GM10248 (cell line): ENCODE measurements around the gene OLFML1.
A peak's percentile ranks its signal among the peaks of the same experiment; 100 is the strongest.

Source experiments
- CTCF ChIA-PET: fragments of 300-600 bp; sonication (Branson Sonifier 250); formaldehyde crosslinking; extraction: SDS; loops from one replicate; lab custom pipeline; 2021; ENCODE audit warnings: antibody characterized with exemption; lab: Yijun Ruan, JAX
- POLR2A ChIA-PET: fragments of 350-650 bp; sonication (Branson Sonifier 250); formaldehyde crosslinking; extraction: SDS; loops from one replicate; lab custom pipeline; 2020; ENCODE audit warnings: antibody characterized with exemption; lab: Yijun Ruan, JAX
- DNase-seq: peaks from one replicate; pipeline ENCODE4 v3.0.0; 2012; ENCODE audit errors: extremely low spot score
- TF ChIP-seq, protein P1 (sequence below): IDR thresholded peaks from 2 replicates; pipeline ENCODE4 v1.5.1; 2012; ENCODE audit warnings: mild to moderate bottlenecking, low read depth; ENCODE audit errors: extremely low read depth, missing control alignments, control extremely low read depth

OLFML1 gene

DNA sequence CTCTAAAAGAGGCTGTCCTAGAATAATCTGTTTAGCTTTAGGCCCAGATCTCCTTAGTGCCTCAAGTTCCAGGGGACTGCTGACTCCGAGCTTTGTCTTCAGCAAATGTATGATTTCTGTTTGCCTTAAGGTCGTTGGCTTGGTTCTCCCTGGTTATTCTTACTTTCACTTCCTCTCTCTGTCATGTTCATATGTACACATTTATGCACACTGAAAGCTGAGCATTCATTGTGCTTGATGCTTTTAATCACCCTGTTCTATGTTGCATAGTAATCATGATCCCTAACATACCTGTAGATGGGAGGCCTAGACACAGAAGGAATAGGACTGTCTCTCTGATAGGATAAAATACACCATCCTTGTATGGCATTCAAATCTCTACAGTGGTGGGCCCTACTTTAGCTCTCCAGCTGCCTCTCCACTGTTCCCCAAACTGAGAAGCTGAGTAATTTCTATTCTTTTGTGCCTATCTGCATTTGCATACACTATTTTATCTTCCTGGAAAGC, 35.7 kb downstream of the OLFML1 start:
- TF ChIP-seq, protein P1, sequence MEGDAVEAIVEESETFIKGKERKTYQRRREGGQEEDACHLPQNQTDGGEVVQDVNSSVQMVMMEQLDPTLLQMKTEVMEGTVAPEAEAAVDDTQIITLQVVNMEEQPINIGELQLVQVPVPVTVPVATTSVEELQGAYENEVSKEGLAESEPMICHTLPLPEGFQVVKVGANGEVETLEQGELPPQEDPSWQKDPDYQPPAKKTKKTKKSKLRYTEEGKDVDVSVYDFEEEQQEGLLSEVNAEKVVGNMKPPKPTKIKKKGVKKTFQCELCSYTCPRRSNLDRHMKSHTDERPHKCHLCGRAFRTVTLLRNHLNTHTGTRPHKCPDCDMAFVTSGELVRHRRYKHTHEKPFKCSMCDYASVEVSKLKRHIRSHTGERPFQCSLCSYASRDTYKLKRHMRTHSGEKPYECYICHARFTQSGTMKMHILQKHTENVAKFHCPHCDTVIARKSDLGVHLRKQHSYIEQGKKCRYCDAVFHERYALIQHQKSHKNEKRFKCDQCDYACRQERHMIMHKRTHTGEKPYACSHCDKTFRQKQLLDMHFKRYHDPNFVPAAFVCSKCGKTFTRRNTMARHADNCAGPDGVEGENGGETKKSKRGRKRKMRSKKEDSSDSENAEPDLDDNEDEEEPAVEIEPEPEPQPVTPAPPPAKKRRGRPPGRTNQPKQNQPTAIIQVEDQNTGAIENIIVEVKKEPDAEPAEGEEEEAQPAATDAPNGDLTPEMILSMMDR: no peak
- ChIA-PET POLR2A (interaction anchor here (0.8 to 1.3 kb wide), 4 partner anchors 8 to 11 kb away, joined by 3 to 4 read pairs (median 4); no protein-coding TSS in a partner anchor), CTCF (interaction anchor here (1.2 to 6.6 kb wide), 11 partner anchors 9 to 145 kb away, joined by 3 to 55 read pairs (median 10); partner anchors contain the start of gene PPFIBP2)
- DNase-seq: peak; percentile 51

GRCh38 chr11:7522121-7522520, 36.8 kb downstream of the OLFML1 start:
- CTCF ChIA-PET: interaction anchor here (1.2 to 6.6 kb wide), 10 partner anchors 9 to 55 kb away, joined by 3 to 55 read pairs (median 12); partner anchors contain the start of gene PPFIBP2
- POLR2A ChIA-PET: no interaction called here
- DNase-seq: no peak
- TF ChIP-seq, protein P1: no peak

DNA sequence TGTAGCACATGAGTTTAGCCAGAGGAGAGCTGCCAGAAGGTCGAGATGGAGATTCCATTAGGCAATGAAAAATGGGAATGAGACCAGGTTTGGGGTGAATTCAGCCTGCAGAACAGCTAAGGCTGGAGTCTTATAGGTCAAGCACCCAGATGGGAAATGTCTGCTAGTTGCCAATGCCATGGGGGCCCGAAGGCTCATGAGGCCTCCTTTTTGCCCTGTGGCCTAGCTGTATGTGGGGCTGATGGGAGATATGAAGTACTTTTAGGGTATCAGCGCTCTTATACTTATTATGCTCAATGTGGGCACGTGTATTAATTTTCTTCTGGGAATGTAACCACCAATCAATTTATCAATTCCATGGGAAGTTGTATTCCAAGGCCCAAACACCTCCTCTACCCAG, 37.2 kb downstream of the OLFML1 start:
- DNase-seq: no peak
- TF ChIP-seq, protein P1: no peak
- ChIA-PET POLR2A (no interaction called here), CTCF (interaction anchor here (1.4 to 6.6 kb wide), 7 partner anchors 8 to 26 kb away, joined by 3 to 55 read pairs (median 23); partner anchors contain the start of gene PPFIBP2)

GRCh38 chr11:7523416-7524210, 38.3 kb downstream of the OLFML1 start:
- POLR2A ChIA-PET: no interaction called here
- TF ChIP-seq, protein P1: no peak
- no peak for DNase-seq
- CTCF ChIA-PET: interaction anchor here (1.3 to 6.6 kb wide), 9 partner anchors 8 to 174 kb away, joined by 3 to 55 read pairs (median 6); partner anchors contain the start of gene PPFIBP2

GRCh38 chr11:7524462-7525235, 39.3 kb downstream of the OLFML1 start:
- TF ChIP-seq, protein P1: no peak
- DNase-seq: no peak
- ChIA-PET POLR2A (no interaction called here), CTCF (interaction anchor here (1.0 to 6.6 kb wide), 10 partner anchors 9 to 141 kb away, joined by 3 to 55 read pairs (median 4); partner anchors contain the start of gene PPFIBP2)

DNA sequence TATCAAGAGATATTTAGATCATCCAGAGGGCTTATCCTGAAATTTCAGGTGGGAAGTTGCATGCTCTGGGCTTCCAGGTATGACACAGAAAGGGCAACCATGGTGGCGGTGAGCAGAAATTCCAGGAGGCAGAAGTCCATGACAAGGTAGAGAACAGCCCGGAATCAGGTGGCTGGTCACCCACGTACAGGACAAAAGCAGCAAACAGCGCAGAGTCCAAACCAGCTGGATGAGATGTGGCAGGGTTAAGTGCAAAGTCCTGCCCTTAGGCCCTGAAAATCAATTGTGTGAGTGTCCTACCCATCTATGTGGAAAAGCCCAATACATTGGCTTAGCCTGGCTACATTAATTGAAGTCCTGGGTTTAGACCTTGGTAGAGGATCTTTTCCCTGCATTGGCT, 40.1 kb downstream of the OLFML1 start:
- ChIA-PET CTCF (interaction anchor here (1.1 to 6.6 kb wide), 7 partner anchors 9 to 140 kb away, joined by 3 to 55 read pairs (median 4); partner anchors contain the start of gene PPFIBP2), POLR2A (no interaction called here)
- DNase-seq: no peak
- TF ChIP-seq, protein P1: no peak
